ENCODE data around the gene SLC48A1. TPM values are rescaled to one million over a fixed set of nuclear protein-coding genes. Genes with fewer than 3 reads are reported as not detected.

Gene SLC48A1
- total and polyA plus RNA-seq, 11 donors = 13.0 to 68.2 (median 23.8) TPM

DNA sequence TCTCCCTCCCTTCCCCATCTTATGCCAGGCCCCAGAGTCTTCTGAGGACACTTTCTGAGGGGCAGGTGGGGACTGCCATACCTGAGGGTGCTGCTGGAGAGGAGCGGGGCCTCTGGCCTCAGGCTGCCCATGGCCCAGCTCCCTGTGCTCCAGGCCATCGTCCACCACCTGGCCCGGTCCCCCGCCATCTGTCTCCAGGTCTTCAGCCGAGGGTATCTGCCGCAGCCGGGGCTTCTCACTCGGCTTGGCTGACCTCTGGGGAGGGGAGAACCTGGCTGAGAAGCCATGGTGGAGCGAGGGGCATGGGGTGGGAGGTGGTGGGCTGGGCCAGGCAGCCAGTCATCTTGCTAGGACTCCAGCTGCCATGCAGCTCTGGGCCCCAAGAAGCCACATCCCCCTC, 21.6 kb downstream of the SLC48A1 start:
- DNase-seq (no peak), ATAC-seq (no peak)
- no peaks in the 10 kb centered on the region for H3K9me3 ChIP-seq
- H3K4me1 ChIP-seq = peaks cover 3 to 19% (median 14%) of the 10 kb centered on the region in 12 donors
- 92 to 97% (median 96%) methylated on average over 4 to 9 of the region's 9 CpGs for WGBS, 4 donors
- H3K4me3 ChIP-seq = no peak overlapping the region
- intact Hi-C loops (cut with DNase I) = loop anchor here in 1 of 10 donors (5.0 kb wide), 1 partner anchor 43 kb away; no protein-coding TSS in a partner anchor
- H3K27ac ChIP-seq = no peak overlapping the region
- TF ChIP-seq POLR2A (IDR thresholded peaks at IDR 0.05) = no peak
- TF ChIP-seq, protein P1, sequence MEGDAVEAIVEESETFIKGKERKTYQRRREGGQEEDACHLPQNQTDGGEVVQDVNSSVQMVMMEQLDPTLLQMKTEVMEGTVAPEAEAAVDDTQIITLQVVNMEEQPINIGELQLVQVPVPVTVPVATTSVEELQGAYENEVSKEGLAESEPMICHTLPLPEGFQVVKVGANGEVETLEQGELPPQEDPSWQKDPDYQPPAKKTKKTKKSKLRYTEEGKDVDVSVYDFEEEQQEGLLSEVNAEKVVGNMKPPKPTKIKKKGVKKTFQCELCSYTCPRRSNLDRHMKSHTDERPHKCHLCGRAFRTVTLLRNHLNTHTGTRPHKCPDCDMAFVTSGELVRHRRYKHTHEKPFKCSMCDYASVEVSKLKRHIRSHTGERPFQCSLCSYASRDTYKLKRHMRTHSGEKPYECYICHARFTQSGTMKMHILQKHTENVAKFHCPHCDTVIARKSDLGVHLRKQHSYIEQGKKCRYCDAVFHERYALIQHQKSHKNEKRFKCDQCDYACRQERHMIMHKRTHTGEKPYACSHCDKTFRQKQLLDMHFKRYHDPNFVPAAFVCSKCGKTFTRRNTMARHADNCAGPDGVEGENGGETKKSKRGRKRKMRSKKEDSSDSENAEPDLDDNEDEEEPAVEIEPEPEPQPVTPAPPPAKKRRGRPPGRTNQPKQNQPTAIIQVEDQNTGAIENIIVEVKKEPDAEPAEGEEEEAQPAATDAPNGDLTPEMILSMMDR (IDR thresholded peaks at IDR 0.05) = no peak
- H3K27me3 ChIP-seq = no peaks in the 10 kb centered on the region
- peaks cover 2 to 99% (median 91%) of the 10 kb centered on the region in 9 donors for H3K36me3 ChIP-seq

- Histone ChIP-seq H3K4me1 (peaks cover 9 to 25% (median 20%) of the 10 kb centered on the region in 12 donors), H3K4me3 (no peak overlapping the region), H3K36me3 (peaks cover 2 to 93% (median 85%) of the 10 kb centered on the region in 9 donors), H3K27me3 (no peaks in the 10 kb centered on the region), H3K27ac (no peak overlapping the region), H3K9me3 (no peaks in the 10 kb centered on the region)
- WGBS, 4 donors = 90 to 93% (median 92%) methylated on average over 21 of the region's 21 CpGs
- no peak for TF ChIP-seq POLR2A (IDR thresholded peaks at IDR 0.05)
- ATAC-seq (no peak), DNase-seq (no peak)
- intact Hi-C loops (cut with DNase I) = loop anchor here in 1 of 10 donors (5.0 kb wide), 1 partner anchor 42 kb away; no protein-coding TSS in a partner anchor
These were observed 22.2 kb downstream of the SLC48A1 start for GRCh38 chr12:47795121-47795813.

DNA sequence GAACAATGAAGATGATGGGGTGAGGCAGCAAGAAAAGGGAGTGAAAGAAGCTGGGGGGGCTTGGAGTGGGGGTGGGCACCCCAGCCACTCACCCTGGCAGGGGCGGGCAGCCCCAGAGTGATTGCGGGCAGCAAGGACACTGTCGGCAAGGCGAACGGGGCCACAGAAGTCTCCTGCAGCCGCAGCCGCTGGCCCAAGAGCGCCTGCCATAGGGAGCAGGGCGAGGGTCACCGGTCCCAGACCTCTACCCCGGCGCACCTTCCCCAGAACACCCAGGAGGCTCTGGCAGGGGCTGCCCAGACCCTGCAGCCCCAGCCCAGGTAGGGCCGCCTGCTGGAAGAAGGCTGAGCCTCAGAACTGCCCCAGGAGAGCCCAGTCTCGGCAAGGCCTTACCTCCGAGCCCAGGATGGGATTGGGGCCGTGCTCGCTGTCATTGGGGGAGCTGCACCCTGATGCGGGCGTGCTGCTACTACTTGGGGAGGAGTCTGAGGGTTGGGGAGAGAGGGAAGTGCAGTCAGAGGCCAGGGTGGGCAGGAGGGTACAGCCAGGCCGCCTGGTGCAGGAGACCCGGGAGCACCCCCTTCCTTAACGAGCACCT, 22.9 kb downstream of the SLC48A1 start:
- intact Hi-C loops (cut with DNase I) = loop anchor here in 2 of 10 donors (2.0 to 5.0 kb wide), 2 partner anchors 41 to 43 kb away; no protein-coding TSS in a partner anchor
- ATAC-seq (no peak), DNase-seq (no peak)

DNA sequence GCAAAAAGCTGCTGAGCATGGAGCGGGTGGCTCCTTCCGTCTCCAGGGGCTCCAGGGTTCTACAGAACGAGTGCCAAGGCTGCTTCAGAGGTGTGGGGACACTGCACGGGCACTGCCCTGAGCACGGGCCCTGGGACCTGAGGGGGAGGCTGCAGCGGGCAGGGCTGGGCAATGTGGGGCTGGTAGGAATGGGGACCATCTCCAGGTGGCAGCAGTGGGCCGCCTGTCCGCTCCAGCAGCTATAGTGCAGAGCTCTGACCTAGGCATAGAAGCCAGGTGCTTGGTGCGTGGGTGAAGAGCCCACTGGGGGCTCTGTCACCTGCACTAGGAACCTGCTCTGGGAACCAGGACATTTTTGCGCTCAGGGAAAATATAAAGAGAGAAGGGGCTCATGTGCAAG, 24.4 kb downstream of the SLC48A1 start:
- intact Hi-C loops (cut with DNase I) = loop anchor here in 2 of 10 donors (2.0 to 5.0 kb wide), 2 partner anchors 40 to 41 kb away; no protein-coding TSS in a partner anchor
- Histone ChIP-seq H3K27me3 (no peaks in the 10 kb centered on the region), H3K36me3 (peaks cover 2 to 76% (median 63%) of the 10 kb centered on the region in 9 donors), H3K4me3 (no peak overlapping the region), H3K9me3 (no peaks in the 10 kb centered on the region), H3K4me1 (peaks cover 22 to 47% (median 42%) of the 10 kb centered on the region in 12 donors), H3K27ac (peak overlapping the region in 1 of 12 donors; percentile 7)
- ATAC-seq = peak in 2 of 4 donors; percentile 12 to 46
- TF ChIP-seq, protein P1 (IDR thresholded peaks at IDR 0.05) = peak in 11 of 12 donors; percentile 17 to 56 (median 38)
- TF ChIP-seq POLR2A (IDR thresholded peaks at IDR 0.05) = no peak
- no peak for DNase-seq
- 64 to 76% (median 72%) methylated on average over 4 to 10 of the region's 10 CpGs for WGBS, 4 donors

More for the DNA sequence above, 22.9 kb downstream of the SLC48A1 start:
- Histone ChIP-seq H3K27me3 (no peaks in the 10 kb centered on the region), H3K9me3 (no peaks in the 10 kb centered on the region), H3K27ac (no peak overlapping the region), H3K36me3 (peaks cover 2 to 91% (median 78%) of the 10 kb centered on the region in 9 donors), H3K4me3 (no peak overlapping the region), H3K4me1 (peaks cover 14 to 31% (median 27%) of the 10 kb centered on the region in 12 donors)
- TF ChIP-seq, protein P1 (IDR thresholded peaks at IDR 0.05) = no peak
- 89 to 95% (median 90%) methylated on average over 17 to 22 of the region's 22 CpGs for WGBS, 4 donors

All from heart left ventricle (tissue), 16 donors.